DMS153 treated with DMSO at 0.1 percent for 48 hours (cell line): Measurements from ENCODE around the gene DCAF7.
A peak's percentile ranks its signal among the peaks of the same experiment; 100 is the strongest.

Experiments used
- DNase-seq: peaks from one replicate; lab custom pipeline; 2025; ENCODE audit not compliant: unreplicated experiment; lab: John Stamatoyannopoulos, UW

The DCAF7 gene

DNA sequence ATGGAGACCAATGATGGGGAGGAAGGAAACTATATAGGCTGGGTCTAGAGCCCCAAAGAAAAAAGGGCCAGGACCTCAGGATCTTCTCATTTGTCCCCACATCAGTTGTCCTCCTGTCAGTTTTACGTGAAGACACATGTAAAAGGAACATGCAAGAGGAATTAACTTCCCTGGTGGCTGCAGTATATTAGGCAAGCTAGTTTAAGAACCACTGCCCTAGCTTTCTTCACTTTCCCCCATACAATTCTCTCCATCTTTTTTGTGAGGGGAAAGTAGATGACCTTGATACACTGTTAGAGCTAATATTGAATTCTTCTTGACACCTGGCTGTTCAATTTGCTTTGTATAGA lies 74.2 kb downstream of the DCAF7 start:
- no peak for DNase-seq

DNA sequence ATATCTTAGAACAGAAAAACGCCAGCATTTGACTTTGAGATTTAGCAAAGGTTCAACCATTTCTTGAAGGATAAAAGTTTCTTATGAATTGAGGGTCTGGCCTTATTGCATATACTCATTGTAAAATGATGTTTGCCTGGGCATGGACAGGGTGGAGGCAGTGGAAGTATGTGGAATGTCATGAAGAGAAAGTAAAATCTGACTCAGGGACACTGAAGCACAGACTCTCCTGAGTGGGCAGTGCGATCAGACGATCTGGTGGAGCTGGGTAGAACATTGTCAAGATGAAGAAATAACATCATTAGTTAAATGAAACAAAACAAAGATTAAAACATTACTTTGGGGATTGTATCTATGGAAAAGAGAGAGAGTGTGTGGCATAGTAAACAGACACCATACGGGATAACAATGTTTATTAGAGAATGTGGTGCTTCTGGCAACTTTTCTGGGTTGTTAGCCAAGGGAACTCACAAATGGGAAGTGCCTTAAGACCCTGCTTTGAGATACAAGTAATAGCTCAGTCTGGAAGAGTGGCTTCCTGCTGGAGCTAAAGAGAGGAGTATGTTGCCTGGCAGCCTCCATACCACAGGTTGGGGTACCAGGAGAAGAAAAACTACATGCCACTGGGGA lies 76.4 kb downstream of the DCAF7 start:
- no peak for DNase-seq

DNA sequence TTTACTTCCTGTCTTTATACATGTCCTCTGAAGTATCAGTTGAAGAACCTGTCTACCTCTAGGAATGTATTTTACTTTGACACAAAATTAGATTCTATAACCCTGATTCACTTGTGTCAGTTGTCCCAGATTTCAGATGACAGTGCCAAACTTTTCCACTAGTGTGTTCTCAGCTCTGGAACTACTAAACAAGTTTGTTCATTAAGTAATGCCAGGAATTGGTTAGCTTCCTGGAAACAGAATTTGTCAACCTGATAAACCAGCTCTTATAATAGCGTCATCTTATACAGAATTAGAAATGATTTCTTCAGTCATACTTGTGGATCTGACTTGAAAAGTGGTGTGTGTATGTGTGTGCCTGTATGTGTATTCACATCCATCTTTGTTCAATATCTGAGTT lies 79.3 kb downstream of the DCAF7 start:
- DNase-seq, result no peak

DNA sequence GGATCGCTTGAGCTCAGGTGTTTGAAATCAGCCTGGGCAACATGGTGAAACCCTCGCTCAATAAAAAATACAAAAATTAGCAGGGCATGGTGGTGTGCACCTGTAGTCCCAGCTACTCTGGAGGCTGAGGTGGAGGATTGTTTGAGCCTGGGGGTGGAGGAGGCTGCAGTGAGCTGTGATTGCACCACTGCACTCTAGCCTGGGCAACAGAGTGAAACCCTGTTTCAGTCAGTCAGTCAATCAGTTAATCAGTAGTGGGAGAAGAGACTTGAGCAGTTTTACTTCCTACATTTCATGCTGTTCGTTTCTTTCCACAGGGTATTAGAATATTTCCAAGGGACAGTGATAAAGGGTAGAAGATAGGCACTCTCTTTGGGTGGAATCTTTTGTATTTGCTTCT lies 80.8 kb downstream of the DCAF7 start:
- DNase-seq, result no peak

DNA sequence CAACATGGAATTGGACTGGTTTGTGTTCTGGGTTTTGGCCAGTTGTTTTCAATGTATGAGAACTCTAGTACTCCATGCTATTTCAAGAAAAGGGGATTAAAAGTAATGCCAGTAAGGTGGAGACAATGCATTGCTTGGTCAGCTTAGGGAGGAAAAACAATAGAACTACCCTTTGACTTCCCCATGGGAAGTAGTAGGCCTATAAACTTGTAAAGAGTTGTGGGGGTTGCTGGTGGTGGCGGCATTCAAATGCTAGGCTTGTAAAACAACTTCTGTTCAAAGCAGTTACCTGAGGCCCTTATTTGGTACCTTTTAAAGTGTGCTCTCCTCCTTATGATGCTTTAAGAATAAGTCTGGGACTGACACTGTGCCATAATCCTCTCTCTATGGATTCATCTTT lies 81.3 kb downstream of the DCAF7 start:
- DNase-seq, result no peak

DNA sequence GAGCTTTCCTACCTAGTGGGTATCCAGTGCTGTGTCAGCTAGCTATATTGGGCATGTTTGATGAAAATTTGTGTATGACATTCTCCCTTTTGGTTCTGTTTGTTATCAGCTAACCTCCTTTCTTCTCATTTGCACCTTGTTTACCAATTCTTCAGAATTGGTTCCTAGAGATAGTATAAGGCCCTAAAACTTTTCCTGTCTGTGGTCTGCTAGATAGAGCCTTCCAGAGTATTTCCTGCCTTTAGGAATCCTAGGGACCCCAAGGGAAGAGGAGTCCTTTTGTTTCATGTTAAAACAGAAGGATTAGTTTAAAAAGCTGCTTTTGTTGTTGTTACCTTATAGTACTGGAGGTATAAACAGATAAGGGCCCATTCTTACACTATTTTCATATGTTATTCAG lies 83.5 kb downstream of the DCAF7 start:
- no peak for DNase-seq

DNA sequence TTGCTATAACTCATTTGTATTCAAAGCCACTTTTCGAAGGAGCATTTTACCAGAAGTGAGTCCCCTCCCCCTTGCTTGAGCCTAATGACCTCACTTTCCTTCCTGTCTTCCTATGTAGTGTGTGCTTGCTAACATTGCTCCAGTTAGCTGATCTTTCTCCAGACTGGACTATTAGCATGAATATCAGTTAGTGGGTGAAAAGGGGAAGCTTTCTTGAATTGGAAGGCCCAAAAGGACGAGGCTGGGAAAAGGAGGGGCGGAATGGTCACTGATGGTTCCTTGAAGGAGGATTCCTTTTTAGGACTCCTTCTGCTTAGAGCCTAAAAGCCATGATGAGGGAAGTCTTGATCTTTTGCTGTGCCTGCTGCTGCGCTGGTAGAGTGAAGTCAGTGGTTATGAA lies 83.9 kb downstream of the DCAF7 start:
- DNase-seq, result no peak

DNA sequence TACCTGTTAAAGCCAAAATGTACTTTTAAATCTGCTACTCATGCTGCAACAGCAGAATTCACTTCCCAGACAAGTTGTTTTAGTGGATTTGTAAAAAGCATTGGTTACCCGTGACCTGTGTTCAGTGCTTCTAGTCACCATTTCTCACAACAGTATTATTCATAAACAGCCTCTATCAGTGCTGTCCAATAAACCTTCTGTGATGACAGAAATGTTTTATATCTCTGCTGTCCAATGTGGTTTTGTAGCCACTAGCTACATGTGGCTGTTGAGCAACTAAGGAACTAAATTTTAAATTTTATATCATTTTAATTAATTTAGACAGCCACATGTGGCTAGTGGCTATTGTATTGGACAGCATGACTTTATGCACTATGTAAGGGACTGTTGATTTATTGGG lies 84.5 kb downstream of the DCAF7 start:
- DNase-seq, result no peak

DNA sequence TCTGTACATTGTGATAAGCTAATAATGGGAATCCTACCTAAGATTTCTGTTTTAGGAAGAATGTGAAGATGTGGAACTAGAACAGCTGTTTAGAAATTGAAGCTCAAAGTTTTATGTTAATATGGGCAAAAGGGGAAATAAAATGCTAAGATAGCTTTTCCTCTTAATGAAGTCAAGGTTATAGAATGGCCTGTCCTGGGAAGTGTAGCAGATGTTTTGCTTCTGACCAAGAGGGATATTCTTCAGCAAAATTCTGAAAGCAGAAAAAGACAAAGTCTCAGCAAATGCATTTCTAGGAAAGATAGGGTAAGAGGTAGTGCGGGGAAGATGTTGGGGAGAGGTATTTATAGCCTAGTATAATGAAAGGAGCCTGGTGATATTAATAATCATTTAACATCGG lies 85.0 kb downstream of the DCAF7 start:
- DNase-seq, result no peak

DNA sequence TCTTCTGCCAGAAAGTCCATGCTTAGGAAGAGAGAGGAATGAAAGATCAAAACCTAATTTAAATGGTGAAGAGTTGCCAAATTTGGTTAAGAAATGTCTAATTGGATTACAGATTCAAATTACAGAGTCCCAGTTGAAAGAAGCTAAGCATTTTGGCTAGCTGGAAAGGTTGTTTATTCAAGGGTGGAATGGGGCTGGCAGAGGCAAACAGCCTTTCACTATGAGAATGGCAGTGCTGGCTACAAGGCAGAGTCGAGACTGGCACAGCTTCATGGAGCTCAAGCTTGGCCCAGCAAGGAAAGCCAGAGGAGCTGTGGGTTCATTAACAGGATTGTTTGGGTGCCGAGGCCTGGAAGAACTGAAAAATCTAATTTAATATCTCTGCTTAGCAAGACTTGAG lies 85.5 kb downstream of the DCAF7 start:
- no peak for DNase-seq

DNA sequence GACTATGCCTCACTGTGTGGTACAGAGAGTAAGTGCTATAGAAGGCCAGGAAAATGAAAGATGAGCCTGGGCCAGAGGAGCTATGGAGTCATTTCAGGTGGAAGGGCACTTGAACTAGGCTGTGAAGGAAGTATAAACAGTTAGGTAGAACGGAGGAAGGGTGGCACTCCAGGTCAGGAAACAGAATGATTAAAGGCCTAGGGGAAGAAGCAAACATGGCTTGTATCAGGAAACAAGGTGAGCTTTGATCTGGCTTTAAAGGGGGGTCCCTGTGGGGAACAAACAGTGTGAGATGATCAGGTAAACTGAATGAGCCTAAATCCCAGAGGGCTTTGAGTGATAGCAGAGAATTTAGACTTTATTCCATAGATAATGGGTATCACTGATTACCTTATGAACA lies 88.8 kb downstream of the DCAF7 start:
- peak; percentile 4 for DNase-seq

DNA sequence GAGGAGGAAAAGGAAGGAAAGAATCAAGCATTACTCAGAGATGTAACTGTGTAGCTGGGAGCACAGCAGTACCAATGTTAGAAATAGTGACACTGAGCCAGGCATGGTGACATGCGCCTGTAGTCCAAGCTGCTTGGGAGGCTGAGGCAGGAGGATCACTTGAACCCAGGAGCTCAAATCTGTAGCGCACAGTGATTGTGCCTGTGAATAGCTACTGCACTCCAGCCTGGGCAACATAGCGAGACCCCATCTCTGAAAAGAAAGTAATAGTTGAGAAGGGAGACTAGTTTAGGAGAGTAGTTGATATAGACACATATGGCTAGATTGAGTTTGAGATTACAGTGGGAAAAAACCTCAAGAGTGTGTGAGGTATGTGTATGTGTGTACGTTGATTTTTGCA lies 89.8 kb downstream of the DCAF7 start:
- no peak for DNase-seq

DNA sequence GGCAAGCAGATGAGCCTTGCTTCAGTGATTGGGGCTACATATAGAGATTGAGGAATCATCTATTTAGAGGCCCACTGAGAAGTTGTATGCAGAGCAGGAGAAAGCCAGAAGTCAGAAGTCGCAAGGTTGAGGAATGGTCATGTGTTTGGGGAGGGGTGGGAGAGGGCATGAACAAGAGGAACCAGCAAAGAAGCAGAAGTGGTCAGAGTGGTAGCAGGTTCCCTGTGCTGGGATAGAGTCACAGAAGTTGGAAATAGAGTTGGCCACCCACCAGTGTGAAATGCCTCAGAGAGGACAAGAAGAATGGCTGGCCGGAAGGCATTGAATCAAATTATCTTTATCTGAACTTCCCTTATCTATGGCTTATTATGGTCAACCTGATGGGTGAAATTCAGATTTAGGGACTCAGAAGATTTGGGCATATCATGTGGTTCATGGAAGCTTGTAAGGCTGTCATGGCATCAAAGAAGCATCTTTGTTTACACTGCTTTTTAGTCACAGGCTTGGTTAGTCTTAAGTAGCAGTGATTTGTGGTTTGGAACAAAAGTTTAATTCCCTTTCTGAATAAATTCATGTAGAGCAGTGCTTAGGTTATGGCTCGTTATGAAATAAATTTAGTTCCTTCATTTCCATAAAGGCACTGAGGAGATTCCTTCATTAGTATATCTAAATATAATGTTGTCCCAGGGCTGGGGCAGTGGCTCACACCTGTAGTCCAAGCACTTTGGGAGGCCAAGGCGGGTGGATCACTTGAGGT lies 91.6 kb downstream of the DCAF7 start:
- no peak for DNase-seq
